Measurements from ENCODE around the gene RNU5B-1.

The RNU5B-1 gene

GRCh38 chr15:65304381-65305149 lies at the start of gene RNU5B-1:
RNU5B-1 (plus strand) TSS chr15:65304677.
- peak; percentile 92 for DNase-seq (ENCODE audit: extremely low read depth, low read depth)
- TF ChIP-seq, protein P1, sequence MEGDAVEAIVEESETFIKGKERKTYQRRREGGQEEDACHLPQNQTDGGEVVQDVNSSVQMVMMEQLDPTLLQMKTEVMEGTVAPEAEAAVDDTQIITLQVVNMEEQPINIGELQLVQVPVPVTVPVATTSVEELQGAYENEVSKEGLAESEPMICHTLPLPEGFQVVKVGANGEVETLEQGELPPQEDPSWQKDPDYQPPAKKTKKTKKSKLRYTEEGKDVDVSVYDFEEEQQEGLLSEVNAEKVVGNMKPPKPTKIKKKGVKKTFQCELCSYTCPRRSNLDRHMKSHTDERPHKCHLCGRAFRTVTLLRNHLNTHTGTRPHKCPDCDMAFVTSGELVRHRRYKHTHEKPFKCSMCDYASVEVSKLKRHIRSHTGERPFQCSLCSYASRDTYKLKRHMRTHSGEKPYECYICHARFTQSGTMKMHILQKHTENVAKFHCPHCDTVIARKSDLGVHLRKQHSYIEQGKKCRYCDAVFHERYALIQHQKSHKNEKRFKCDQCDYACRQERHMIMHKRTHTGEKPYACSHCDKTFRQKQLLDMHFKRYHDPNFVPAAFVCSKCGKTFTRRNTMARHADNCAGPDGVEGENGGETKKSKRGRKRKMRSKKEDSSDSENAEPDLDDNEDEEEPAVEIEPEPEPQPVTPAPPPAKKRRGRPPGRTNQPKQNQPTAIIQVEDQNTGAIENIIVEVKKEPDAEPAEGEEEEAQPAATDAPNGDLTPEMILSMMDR (IDR thresholded peaks at IDR 0.05; ENCODE audit: low read depth, low read length) = peak; percentile 92

DNA sequence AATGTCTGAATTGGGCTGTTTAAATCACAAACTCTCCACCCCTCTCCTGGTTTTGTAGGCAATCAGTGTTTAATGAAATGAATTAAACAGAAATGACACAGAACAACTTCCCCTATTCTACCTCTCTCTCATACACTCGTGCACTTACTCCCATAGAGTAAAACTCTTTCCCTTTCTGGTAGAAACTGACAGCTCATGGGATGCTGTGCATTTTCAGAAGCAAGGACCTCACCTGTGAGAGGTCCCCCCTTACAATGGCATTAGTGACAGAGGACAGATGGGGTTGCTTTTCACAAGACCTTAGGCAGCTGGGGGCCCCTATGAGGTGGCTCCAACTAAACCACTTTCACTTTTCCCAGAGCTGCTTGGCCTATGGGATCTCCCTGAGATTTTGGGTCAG lies 49.7 kb upstream of the RNU5B-1 start:
- DNase-seq (ENCODE audit: extremely low read depth, low read depth) = no peak
- TF ChIP-seq, protein P1 (IDR thresholded peaks at IDR 0.05; ENCODE audit: low read depth, low read length) = no peak

DNA sequence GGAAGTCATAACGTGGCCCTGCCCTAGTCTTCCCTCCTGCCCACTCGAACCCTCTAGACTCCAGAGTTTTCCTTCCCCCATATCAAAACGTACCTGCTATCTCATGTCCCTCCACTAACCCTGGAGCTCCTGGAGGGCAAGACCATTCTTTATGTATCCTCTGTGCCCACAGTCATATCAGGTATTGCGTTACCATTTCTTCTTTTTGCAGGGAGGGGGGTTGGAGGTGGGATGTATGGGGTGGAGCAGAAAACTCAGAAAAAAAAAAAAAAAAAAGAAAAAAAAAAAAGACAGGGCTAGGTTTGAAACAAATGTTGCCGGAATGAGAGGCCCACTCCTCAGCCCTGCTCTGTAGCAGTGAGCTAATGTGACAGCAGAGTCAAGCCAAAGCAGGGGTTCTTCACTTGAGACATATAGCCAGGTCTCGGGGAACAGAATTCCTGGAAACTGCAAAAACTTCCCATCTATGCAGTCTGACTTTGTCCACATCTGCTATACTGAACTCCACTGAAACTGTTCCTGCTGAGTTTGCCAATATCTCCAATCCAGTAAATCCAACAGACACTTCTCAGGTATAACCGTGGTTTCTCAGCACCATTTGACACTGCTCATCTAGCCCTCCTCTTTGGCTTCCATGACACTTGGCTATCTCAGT lies 48.9 kb upstream of the RNU5B-1 start:
- no peak for DNase-seq (ENCODE audit: extremely low read depth, low read depth)

DNA sequence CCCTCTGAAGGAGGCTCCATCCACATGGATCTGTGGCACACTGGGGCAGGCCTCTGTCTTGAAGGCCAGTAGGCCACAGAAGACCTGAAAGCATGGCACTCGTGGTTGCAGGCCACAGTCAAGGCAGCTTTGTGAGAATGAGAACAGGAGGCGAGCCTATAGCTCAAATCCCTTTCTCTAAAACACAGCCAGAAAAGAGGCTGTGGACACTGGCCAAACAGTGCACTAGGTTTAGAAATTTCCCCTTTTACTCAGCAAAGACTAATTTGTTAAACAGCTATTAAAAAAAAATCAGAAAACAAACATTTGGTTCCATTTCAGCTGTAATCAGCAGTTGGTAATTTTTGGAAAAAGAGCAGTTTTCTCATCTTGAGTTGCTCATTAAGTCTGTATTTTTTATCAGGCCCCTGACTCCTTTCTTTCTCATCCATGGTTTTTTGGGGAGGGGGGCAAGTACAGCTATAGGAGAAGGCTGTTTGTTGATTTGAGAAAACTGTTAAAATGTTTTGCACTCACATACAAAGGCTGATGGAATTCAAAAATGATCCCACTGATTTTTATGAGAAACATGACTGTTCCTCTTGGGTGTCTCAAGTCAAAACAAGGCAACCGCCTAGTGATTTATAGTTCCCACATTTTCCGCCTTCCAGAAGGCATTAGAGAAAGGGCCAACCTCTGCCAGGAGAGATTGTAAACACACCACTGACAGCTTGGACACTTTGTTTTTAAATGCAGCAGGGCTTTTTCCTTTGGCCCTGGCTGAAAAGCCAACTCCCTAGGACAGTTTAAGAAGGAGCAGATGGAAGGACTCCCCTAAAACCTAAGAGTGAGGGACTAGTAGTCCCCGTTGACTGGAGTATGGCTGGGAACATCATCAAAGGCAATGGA lies 45.9 kb upstream of the RNU5B-1 start:
- TF ChIP-seq, protein P1 (IDR thresholded peaks at IDR 0.05; ENCODE audit: low read depth, low read length) = no peak
- DNase-seq (ENCODE audit: extremely low read depth, low read depth) = no peak

More for the DNA sequence above, 48.9 kb upstream of the RNU5B-1 start:
- TF ChIP-seq, protein P1 (IDR thresholded peaks at IDR 0.05; ENCODE audit: low read depth, low read length) = no peak

DNA sequence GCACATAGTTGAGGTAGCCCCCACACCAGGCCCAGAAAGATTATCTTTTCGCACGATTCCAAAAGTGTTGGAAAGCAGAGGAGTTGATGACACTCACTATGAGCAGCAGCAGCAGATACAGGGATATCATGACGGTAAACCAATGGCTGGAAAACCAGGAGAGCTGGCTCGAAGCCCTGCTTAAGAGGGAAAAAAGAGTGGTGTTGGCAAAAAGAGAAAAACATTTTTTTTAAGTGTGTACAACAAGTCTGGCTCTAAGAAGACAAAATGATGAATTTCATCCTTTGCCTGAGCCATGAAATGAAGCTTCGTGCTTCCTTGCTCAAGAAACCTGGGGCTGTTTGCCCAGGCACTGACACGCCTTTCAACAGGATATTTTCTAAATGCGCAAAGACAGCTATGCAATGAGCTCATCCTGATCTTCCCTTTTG lies 45.1 kb upstream of the RNU5B-1 start:
- no peak for DNase-seq (ENCODE audit: extremely low read depth, low read depth)
- TF ChIP-seq, protein P1 (IDR thresholded peaks at IDR 0.05; ENCODE audit: low read depth, low read length) = no peak

DNA sequence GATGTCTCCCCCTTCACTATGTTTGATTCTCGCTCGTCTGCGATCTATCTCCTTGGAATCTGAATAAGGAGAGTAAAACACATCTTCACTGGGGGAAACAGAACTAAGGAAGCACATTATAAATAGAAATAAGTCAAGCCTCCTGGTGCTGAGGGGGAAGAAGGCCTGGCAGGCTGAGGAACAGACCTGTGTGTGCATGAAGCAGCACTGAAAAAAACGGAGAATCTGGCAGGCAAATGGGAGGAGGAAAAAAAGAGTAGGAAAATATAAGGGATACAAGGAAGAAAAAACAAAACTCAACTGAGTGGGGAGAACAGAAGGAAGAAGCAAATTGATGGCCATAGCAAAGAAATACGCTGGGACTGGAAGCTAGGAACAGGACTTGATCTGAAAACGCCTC lies 43.5 kb upstream of the RNU5B-1 start:
- TF ChIP-seq, protein P1 (IDR thresholded peaks at IDR 0.05; ENCODE audit: low read depth, low read length) = no peak
- DNase-seq (ENCODE audit: extremely low read depth, low read depth) = no peak

All from AG09319 (cell line).